ENCODE data around the gene IPO13. TPM values are rescaled to one million over a fixed set of nuclear protein-coding genes. Genes with fewer than 3 reads are reported as not detected.

IPO13 gene
- total RNA-seq, 2 donors from 2014 or later = 22.2 to 34.3 TPM

- Histone ChIP-seq H3K4me1 (ENCODE audit: control insufficient read depth in 1 of 2, low read depth in 2 of 2) (no peaks in the 10 kb centered on the region), H3K4me3 (no peak overlapping the region)
Measured at GRCh38 chr1:43961692-43962091, 14.9 kb downstream of the IPO13 start.

GRCh38 chr1:43962324-43962723, 15.6 kb downstream of the IPO13 start:
- Histone ChIP-seq H3K4me3 (no peak overlapping the region), H3K9me3 (no peaks in the 10 kb centered on the region), H3K27me3 (replicated peaks; ENCODE audit: insufficient read depth) (no peaks in the 10 kb centered on the region), H3K4me1 (ENCODE audit: control insufficient read depth in 1 of 2, low read depth in 2 of 2) (no peaks in the 10 kb centered on the region), H3K36me3 (peaks cover 51% of the 10 kb centered on the region), H3K27ac (no peak overlapping the region)
- TF ChIP-seq CTCF (IDR thresholded peaks at IDR 0.05) = no peak
- no peak for DNase-seq (ENCODE audit: low spot score)
- ATAC-seq (ENCODE audit: insufficient number of reproducible peaks, low FRiP score, low read depth) = no peak

More at GRCh38 chr1:43961692-43962091, 14.9 kb downstream of the IPO13 start:
- DNase-seq (ENCODE audit: low spot score) (no peak), ATAC-seq (ENCODE audit: insufficient number of reproducible peaks, low FRiP score, low read depth) (no peak)
- Histone ChIP-seq H3K36me3 (peaks cover 51% of the 10 kb centered on the region), H3K9me3 (no peaks in the 10 kb centered on the region), H3K27ac (no peak overlapping the region), H3K27me3 (replicated peaks; ENCODE audit: insufficient read depth) (no peaks in the 10 kb centered on the region)
- no peak for TF ChIP-seq CTCF (IDR thresholded peaks at IDR 0.05)

- Histone ChIP-seq H3K4me3 (no peak overlapping the region), H3K9me3 (no peaks in the 10 kb centered on the region), H3K36me3 (peaks cover 48% of the 10 kb centered on the region), H3K4me1 (ENCODE audit: control insufficient read depth in 1 of 2, low read depth in 2 of 2) (no peaks in the 10 kb centered on the region), H3K27ac (no peak overlapping the region), H3K27me3 (replicated peaks; ENCODE audit: insufficient read depth) (no peaks in the 10 kb centered on the region)
- TF ChIP-seq CTCF (IDR thresholded peaks at IDR 0.05) = no peak
- ATAC-seq (ENCODE audit: insufficient number of reproducible peaks, low FRiP score, low read depth) (no peak), DNase-seq (ENCODE audit: low spot score) (no peak)
Measured at GRCh38 chr1:43963006-43963405, 16.3 kb downstream of the IPO13 start.

- ATAC-seq (ENCODE audit: insufficient number of reproducible peaks, low FRiP score, low read depth) (no peak), DNase-seq (ENCODE audit: low spot score) (no peak)
- peaks cover 39% of the 10 kb centered on the region for H3K36me3 ChIP-seq
- no peaks in the 10 kb centered on the region for H3K4me1 ChIP-seq (ENCODE audit: control insufficient read depth in 1 of 2, low read depth in 2 of 2)
- H3K9me3 ChIP-seq = no peaks in the 10 kb centered on the region
- no peak for TF ChIP-seq CTCF (IDR thresholded peaks at IDR 0.05)
- no peak overlapping the region for H3K4me3 ChIP-seq
- H3K27me3 ChIP-seq (replicated peaks; ENCODE audit: insufficient read depth) = no peaks in the 10 kb centered on the region
- H3K27ac ChIP-seq = no peak overlapping the region
Measured at GRCh38 chr1:43963890-43964289, 17.1 kb downstream of the IPO13 start.

GRCh38 chr1:43965316-43965715, 18.6 kb downstream of the IPO13 start:
- TF ChIP-seq CTCF (IDR thresholded peaks at IDR 0.05) = no peak
- Histone ChIP-seq H3K9me3 (no peaks in the 10 kb centered on the region), H3K4me3 (no peak overlapping the region), H3K36me3 (peaks cover 27% of the 10 kb centered on the region), H3K4me1 (ENCODE audit: control insufficient read depth in 1 of 2, low read depth in 2 of 2) (peaks cover under 1 to 9% of the 10 kb centered on the region in 2 donors), H3K27me3 (replicated peaks; ENCODE audit: insufficient read depth) (no peaks in the 10 kb centered on the region), H3K27ac (no peak overlapping the region)
- no peak for DNase-seq (ENCODE audit: low spot score)
- no peak for ATAC-seq (ENCODE audit: insufficient number of reproducible peaks, low FRiP score, low read depth)
